ENCODE results near the gene ITPR2.
A peak's percentile ranks its signal among the peaks of the same experiment; 100 is the strongest.

Gene ITPR2

GRCh38 chr12:26340649-26341048 lies 492.3 kb downstream of the ITPR2 start:
- Histone ChIP-seq H3K27me3 (no peaks in the 10 kb centered on the region), H3K4me3 (ENCODE audit: low read depth, low read length) (no peak overlapping the region), H3K36me3 (no peaks in the 10 kb centered on the region), H3K9me3 (no peaks in the 10 kb centered on the region), H3K4me1 (peaks cover 2% of the 10 kb centered on the region)
- no peak for DNase-seq
- TF ChIP-seq, protein P1, sequence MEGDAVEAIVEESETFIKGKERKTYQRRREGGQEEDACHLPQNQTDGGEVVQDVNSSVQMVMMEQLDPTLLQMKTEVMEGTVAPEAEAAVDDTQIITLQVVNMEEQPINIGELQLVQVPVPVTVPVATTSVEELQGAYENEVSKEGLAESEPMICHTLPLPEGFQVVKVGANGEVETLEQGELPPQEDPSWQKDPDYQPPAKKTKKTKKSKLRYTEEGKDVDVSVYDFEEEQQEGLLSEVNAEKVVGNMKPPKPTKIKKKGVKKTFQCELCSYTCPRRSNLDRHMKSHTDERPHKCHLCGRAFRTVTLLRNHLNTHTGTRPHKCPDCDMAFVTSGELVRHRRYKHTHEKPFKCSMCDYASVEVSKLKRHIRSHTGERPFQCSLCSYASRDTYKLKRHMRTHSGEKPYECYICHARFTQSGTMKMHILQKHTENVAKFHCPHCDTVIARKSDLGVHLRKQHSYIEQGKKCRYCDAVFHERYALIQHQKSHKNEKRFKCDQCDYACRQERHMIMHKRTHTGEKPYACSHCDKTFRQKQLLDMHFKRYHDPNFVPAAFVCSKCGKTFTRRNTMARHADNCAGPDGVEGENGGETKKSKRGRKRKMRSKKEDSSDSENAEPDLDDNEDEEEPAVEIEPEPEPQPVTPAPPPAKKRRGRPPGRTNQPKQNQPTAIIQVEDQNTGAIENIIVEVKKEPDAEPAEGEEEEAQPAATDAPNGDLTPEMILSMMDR (IDR thresholded peaks at IDR 0.05; ENCODE audit: low read depth, low read length), result no peak

GRCh38 chr12:26339976-26340375 lies 493.0 kb downstream of the ITPR2 start:
- H3K4me1 ChIP-seq, result peaks cover 4% of the 10 kb centered on the region
- TF ChIP-seq, protein P1 (IDR thresholded peaks at IDR 0.05; ENCODE audit: low read depth, low read length), result no peak
- no peak overlapping the region for H3K4me3 ChIP-seq (ENCODE audit: low read depth, low read length)
- DNase-seq, result no peak
- no peaks in the 10 kb centered on the region for H3K27me3 ChIP-seq
- no peaks in the 10 kb centered on the region for H3K36me3 ChIP-seq
- H3K9me3 ChIP-seq, result no peaks in the 10 kb centered on the region

DNA sequence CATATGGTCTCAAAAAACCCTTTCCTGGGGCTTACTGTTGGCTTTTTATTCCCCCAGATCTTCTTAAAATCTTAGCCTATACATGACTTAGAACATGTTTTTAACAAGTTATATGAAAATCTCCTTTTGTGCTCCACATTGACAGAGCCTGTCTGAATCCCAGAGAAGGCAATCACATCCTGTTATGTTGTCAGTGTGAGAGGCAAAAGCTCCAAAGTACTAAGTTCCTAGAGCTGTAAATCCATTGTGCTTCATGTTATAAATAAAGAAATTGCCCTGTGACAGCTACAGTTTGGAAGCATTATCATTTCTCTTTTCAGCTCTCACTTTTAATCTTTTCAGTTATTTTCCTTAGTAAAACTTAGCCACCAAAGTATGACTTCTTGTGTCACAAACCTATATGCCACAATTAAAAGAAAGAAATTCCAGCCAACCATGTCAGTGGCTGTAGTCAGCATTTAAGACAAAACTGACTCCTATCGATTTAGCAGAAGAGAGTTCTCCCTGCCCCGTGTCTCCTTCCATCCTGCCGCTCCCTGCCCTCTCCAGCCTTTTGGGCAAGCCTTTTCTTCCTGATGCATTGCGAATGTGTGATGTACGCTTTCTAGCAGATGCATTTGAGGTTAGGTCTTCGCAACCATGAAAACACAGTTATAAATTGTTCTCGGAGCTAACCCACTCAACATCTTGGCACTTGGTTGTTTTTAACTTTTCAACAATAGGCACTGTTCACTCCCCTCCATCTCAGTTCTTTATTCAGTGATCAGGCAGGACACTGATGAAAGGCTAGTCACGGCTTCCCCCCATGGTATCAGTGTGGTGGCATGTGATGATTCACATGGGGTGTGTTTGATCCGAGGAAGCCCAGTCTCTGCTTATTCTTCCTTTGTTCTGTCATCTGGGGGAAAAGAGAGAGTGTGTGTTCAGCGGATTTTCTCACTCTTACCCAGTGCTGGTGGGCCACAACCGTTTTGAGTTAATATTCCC lies 494.1 kb downstream of the ITPR2 start:
- DNase-seq, result no peak
- no peaks in the 10 kb centered on the region for H3K9me3 ChIP-seq
- no peak overlapping the region for H3K4me3 ChIP-seq (ENCODE audit: low read depth, low read length)
- peaks cover 4% of the 10 kb centered on the region for H3K4me1 ChIP-seq
- H3K27me3 ChIP-seq, result no peaks in the 10 kb centered on the region
- no peaks in the 10 kb centered on the region for H3K36me3 ChIP-seq
- TF ChIP-seq, protein P1 (IDR thresholded peaks at IDR 0.05; ENCODE audit: low read depth, low read length), result no peak

DNA sequence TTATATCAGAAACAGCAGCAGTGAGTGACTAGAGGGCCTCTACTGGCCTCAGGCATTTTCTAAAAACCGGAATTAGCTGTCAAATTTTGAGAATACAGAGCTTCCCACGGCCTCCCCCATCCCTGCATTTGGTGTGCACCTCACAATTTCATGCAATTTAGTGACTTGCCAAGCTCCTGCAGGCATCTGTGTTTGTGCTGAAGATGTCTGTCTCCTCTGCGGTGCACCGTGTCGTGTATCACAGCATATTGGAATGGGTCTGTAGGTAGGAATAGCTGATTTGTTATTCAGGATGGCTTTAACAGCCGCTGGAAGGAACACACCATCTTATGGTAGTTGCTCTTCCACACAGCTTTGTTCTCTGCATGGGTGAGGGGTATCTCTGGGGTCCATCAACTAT lies 497.3 kb downstream of the ITPR2 start:
- no peak for DNase-seq
- Histone ChIP-seq H3K4me3 (ENCODE audit: low read depth, low read length) (peak overlapping the region; percentile 12), H3K36me3 (no peaks in the 10 kb centered on the region), H3K4me1 (peaks cover 4% of the 10 kb centered on the region), H3K27me3 (no peaks in the 10 kb centered on the region), H3K9me3 (no peaks in the 10 kb centered on the region)
- TF ChIP-seq, protein P1 (IDR thresholded peaks at IDR 0.05; ENCODE audit: low read depth, low read length), result no peak

- no peak overlapping the region for H3K4me3 ChIP-seq (ENCODE audit: low read depth, low read length)
- no peaks in the 10 kb centered on the region for H3K27me3 ChIP-seq
- H3K4me1 ChIP-seq, result peaks cover 4% of the 10 kb centered on the region
- H3K36me3 ChIP-seq, result no peaks in the 10 kb centered on the region
- TF ChIP-seq, protein P1 (IDR thresholded peaks at IDR 0.05; ENCODE audit: low read depth, low read length), result no peak
- DNase-seq, result no peak
- H3K9me3 ChIP-seq, result no peaks in the 10 kb centered on the region
These were observed 498.3 kb downstream of the ITPR2 start for GRCh38 chr12:26334621-26335124.

GRCh38 chr12:26331960-26332359 lies 501.0 kb downstream of the ITPR2 start:
- Histone ChIP-seq H3K36me3 (no peaks in the 10 kb centered on the region), H3K4me1 (peaks cover 4% of the 10 kb centered on the region), H3K27me3 (no peaks in the 10 kb centered on the region; the same call in 1 of the 2 replicates), H3K9me3 (no peaks in the 10 kb centered on the region), H3K4me3 (ENCODE audit: low read depth, low read length) (no peak overlapping the region)
- no peak for DNase-seq
- TF ChIP-seq, protein P1 (IDR thresholded peaks at IDR 0.05; ENCODE audit: low read depth, low read length), result no peak
